Endothelial cell of umbilical vein (primary cell): ENCODE data around the gene NUP214. TPM values are rescaled to one million over a fixed set of nuclear protein-coding genes. Genes with fewer than 3 reads are reported as not detected.

Experiments used
- BruUV-seq: library from RNA; stranded (reverse); fragments of 400-500 nt; replicated peaks from 2 replicates; lab custom pipeline; 2021; lab: Mats Ljungman, UMichigan
- CTCF ChIA-PET: fragments of 300-600, 350-600 bp; sonication (Branson Sonifier 250); formaldehyde crosslinking; loops from one replicate; lab custom pipeline; 2021; ENCODE audit warnings: antibody characterized with exemption, inconsistent platforms; lab: Charles Lee
- POLR2A ChIA-PET: fragments of 300-600, 350-600 bp; sonication (Branson Sonifier 250); formaldehyde crosslinking; loops from one replicate; lab custom pipeline; 2021; ENCODE audit warnings: antibody characterized with exemption, inconsistent platforms; lab: Charles Lee
- DNase-seq: peaks from one replicate; pipeline ENCODE4 v3.0.0-alpha.2; 2011; ENCODE audit warnings: low read depth, low spot score
- FAIRE-seq: peaks from 2 replicates; lab custom pipeline; 2011; peaks lifted over from hg19 to GRCh38; lab: Jason Lieb, UNC
- H2AFZ ChIP-seq: 2 replicates; pipeline ENCODE4 v1.6.0; 2012; ENCODE audit warnings: low read depth, low read length, control low read depth, inconsistent platforms
- H3K27ac ChIP-seq: 2 replicates; pipeline ENCODE4 v1.5.1; 2011; ENCODE audit warnings: low read depth, mild to moderate bottlenecking, control low read depth, low read length, moderate library complexity; ENCODE audit not compliant: insufficient read depth
- H3K27me3 ChIP-seq, 2 experiments: 2 replicates each; pipeline versions ENCODE4 v1.6.0 to v1.6.1; 2011; ENCODE audit warnings: low read length in 2 of 2, mixed read lengths in 1 of 2; ENCODE audit not compliant: control insufficient read depth in 2 of 2, insufficient read depth in 2 of 2
- H3K36me3 ChIP-seq, 2 experiments: 2 replicates in 1 of 2; 3 replicates in 1 of 2; pipeline ENCODE4 v1.5.1; 2011; ENCODE audit warnings: low read length in 2 of 2, mild to moderate bottlenecking in 1 of 2, moderate library complexity in 1 of 2; ENCODE audit not compliant: control insufficient read depth in 2 of 2, insufficient read depth in 2 of 2; ENCODE audit errors: extremely low read depth in 1 of 2
- H3K4me1 ChIP-seq: 3 replicates; pipeline ENCODE4 v1.5.1; 2011; ENCODE audit warnings: mild to moderate bottlenecking, low read length; ENCODE audit not compliant: control insufficient read depth, insufficient read depth; ENCODE audit errors: extremely low read depth
- H3K4me2 ChIP-seq: 2 replicates; pipeline ENCODE4 v1.6.1; 2011; ENCODE audit warnings: low read length, control low read depth, mixed read lengths; ENCODE audit not compliant: insufficient read depth
- H3K4me3 ChIP-seq, 3 experiments: fragments of 200-600 bp in 1 of 3; sonication (generic), shearing (Covaris generic) in 1 of 3; replicated peaks in 1 of 3; 2 replicates each; pipeline ENCODE4 v1.5.1; 2011 to 2016; ENCODE audit warnings: control low read depth in 3 of 3, low read length in 3 of 3, mild to moderate bottlenecking in 2 of 3, inconsistent platforms in 1 of 3, low read depth in 1 of 3, moderate library complexity in 1 of 3; ENCODE audit not compliant: insufficient read depth in 1 of 3
- H3K79me2 ChIP-seq: 2 replicates; pipeline ENCODE4 v1.6.0; 2012; ENCODE audit warnings: low read length, inconsistent platforms; ENCODE audit not compliant: control insufficient read depth, insufficient read depth
- H3K9ac ChIP-seq: replicated peaks from 2 replicates; pipeline ENCODE3; 2011; ENCODE audit warnings: low read length, control low read depth; ENCODE audit not compliant: insufficient read depth; ENCODE audit errors: extremely low read depth
- H3K9me1 ChIP-seq: replicated peaks from 3 replicates; pipeline ENCODE4 v1.6.0; 2011; ENCODE audit warnings: mild to moderate bottlenecking, low read length; ENCODE audit not compliant: control insufficient read depth, insufficient read depth; ENCODE audit errors: extremely low read depth
- H3K9me3 ChIP-seq: replicated peaks from 2 replicates; pipeline ENCODE4 v1.5.1; 2012; ENCODE audit warnings: low read length, inconsistent platforms; ENCODE audit not compliant: control insufficient read depth, insufficient read depth
- H4K20me1 ChIP-seq: replicated peaks from 2 replicates; pipeline ENCODE3; 2011; ENCODE audit warnings: mild to moderate bottlenecking, low read length; ENCODE audit not compliant: control insufficient read depth, insufficient read depth; ENCODE audit errors: extremely low read depth
- EZH2 ChIP-seq: IDR thresholded peaks from 2 replicates; pipeline ENCODE4 v1.6.1; 2012; ENCODE audit warnings: borderline replicate concordance, low read depth, mild to moderate bottlenecking, moderate library complexity, low read length, inconsistent platforms; ENCODE audit not compliant: severe bottlenecking
- FOS ChIP-seq: IDR thresholded peaks from 2 replicates; pipeline ENCODE4 v1.6.1; 2011; ENCODE audit warnings: mild to moderate bottlenecking, low read length, moderate library complexity, borderline replicate concordance; ENCODE audit not compliant: insufficient read depth
- GATA2 ChIP-seq: IDR thresholded peaks from 2 replicates; pipeline ENCODE4 v1.7.0; 2011; ENCODE audit warnings: low read depth, mild to moderate bottlenecking, moderate library complexity, mixed read lengths, low read length; ENCODE audit not compliant: insufficient read length, insufficient read depth
- JUN ChIP-seq: IDR thresholded peaks from 2 replicates; pipeline ENCODE4 v1.6.1; 2011; ENCODE audit warnings: borderline replicate concordance, low read depth; ENCODE audit not compliant: insufficient read length, insufficient read depth
- MYC ChIP-seq: IDR thresholded peaks from one replicate; pipeline ENCODE4 v1.6.1; 2011; ENCODE audit warnings: mild to moderate bottlenecking, low read depth, low read length
- POLR2A ChIP-seq: IDR thresholded peaks from 2 replicates; pipeline ENCODE4 v1.6.1; 2012; ENCODE audit warnings: low read depth, mild to moderate bottlenecking, control low read depth, low read length
- POLR2AphosphoS5 ChIP-seq: IDR thresholded peaks from 2 replicates; pipeline ENCODE4 v1.6.1; 2012; ENCODE audit warnings: low read depth, mild to moderate bottlenecking, control low read depth, low read length, moderate library complexity; ENCODE audit not compliant: insufficient read depth
- dilution Hi-C: fragments of 300-500 bp; cut with MboI; formaldehyde crosslinking; loops from one replicate; pipeline ENCODE4 v1.15.0; 2019; ENCODE audit warnings: low sequenced_read_pairs; ENCODE audit not compliant: extremely low pct_ligation_motif_present
- intact Hi-C: fragments of 100-400 bp; cut with micrococcal nuclease; formaldehyde crosslinking; loops from one replicate; pipeline ENCODE4 v1.10.0; 2022
- polyA plus RNA-seq, 4 experiments: library from polyadenylated mRNA; depleted of rRNA in 3 of 4; stranded (reverse) in 3 of 4; unstranded in 1 of 4; fragments of >200 nt; gene quantifications; 2 replicates each; pipeline versions ENCODE4 v1.2.1 to v1.2.3, GENCODE V29; 2011 to 2012; ENCODE audit warnings: missing spikeins in 1 of 4
- total RNA-seq: library from RNA; stranded (reverse); gene quantifications from 2 replicates; pipeline ENCODE4 v1.2.3, GENCODE V29; 2021
- TF ChIP-seq, protein P1 (sequence below), 2 donors: IDR thresholded peaks; 1 replicate in 1 of 2; 2 replicates in 1 of 2; pipeline ENCODE4 v1.5.1; 2011; ENCODE audit warnings: low read length in 2 of 2, mild to moderate bottlenecking in 2 of 2, moderate library complexity in 2 of 2, control low read depth in 1 of 2, inconsistent platforms in 1 of 2, low read depth in 1 of 2; ENCODE audit not compliant: insufficient read depth in 1 of 2; ENCODE audit errors: extremely low read depth in 1 of 2
- TF ChIP-seq, protein P2 (sequence below): IDR thresholded peaks from 2 replicates; pipeline ENCODE4 v1.6.1; 2011; ENCODE audit not compliant: insufficient read depth, insufficient read length

The NUP214 gene
- total and polyA plus RNA-seq, 2 donors (not counting 3 experiments of a cell fraction or from before 2014, with no cell fraction given), result 28.7 to 65.9 TPM

DNA sequence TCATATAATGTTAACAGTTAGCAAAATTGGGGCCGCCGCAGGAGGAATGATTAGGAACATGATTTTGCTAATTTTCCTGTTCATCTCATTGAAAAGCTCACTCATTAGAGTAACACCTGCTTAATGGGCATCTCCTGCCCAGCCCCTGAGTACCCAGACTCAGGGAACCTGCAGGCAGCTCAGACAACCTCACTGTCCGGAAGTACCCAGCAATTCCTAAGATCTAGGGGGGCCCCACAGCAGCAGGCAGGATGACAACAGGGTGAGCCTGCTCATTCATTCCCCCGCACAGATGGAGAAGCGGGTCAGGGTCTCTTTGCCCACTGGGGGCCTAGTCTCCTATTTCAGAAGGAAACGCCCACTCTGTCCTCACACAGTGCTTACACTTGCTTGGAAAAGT, 138.3 kb downstream of the NUP214 start:
- H3K9ac ChIP-seq, result no peak overlapping the region
- no peak overlapping the region for H3K4me2 ChIP-seq
- no peak for TF ChIP-seq EZH2
- TF ChIP-seq, protein P1, sequence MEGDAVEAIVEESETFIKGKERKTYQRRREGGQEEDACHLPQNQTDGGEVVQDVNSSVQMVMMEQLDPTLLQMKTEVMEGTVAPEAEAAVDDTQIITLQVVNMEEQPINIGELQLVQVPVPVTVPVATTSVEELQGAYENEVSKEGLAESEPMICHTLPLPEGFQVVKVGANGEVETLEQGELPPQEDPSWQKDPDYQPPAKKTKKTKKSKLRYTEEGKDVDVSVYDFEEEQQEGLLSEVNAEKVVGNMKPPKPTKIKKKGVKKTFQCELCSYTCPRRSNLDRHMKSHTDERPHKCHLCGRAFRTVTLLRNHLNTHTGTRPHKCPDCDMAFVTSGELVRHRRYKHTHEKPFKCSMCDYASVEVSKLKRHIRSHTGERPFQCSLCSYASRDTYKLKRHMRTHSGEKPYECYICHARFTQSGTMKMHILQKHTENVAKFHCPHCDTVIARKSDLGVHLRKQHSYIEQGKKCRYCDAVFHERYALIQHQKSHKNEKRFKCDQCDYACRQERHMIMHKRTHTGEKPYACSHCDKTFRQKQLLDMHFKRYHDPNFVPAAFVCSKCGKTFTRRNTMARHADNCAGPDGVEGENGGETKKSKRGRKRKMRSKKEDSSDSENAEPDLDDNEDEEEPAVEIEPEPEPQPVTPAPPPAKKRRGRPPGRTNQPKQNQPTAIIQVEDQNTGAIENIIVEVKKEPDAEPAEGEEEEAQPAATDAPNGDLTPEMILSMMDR (IDR thresholded peaks at IDR 0.05; ENCODE audit: extremely low read depth in 1 of 2, insufficient read depth in 1 of 2, low read depth in 1 of 2, low read length in 2 of 2), result no peak
- no peak for TF ChIP-seq JUN
- no peak for TF ChIP-seq MYC
- no peak for TF ChIP-seq POLR2A
- TF ChIP-seq, protein P2, sequence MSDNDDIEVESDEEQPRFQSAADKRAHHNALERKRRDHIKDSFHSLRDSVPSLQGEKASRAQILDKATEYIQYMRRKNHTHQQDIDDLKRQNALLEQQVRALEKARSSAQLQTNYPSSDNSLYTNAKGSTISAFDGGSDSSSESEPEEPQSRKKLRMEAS, result no peak
- no peak for TF ChIP-seq FOS
- TF ChIP-seq GATA2, result no peak
- no peak for TF ChIP-seq POLR2AphosphoS5
- H3K9me3 ChIP-seq, result no peaks in the 10 kb centered on the region
- ChIA-PET POLR2A (interaction anchor here (0.9 kb wide), 1 partner anchor 80 kb away, joined by 3 read pairs; no protein-coding TSS in a partner anchor), CTCF (interaction anchor here (1.4 to 2.0 kb wide), 2 partner anchors 9 to 73 kb away, joined by 3 to 5 read pairs; no protein-coding TSS in a partner anchor)
- peaks cover 0 to 43% of the 10 kb centered on the region in 2 experiments for H3K36me3 ChIP-seq
- no peaks in the 10 kb centered on the region for H3K9me1 ChIP-seq
- no peaks in the 10 kb centered on the region for H4K20me1 ChIP-seq
- H3K27ac ChIP-seq, result no peak overlapping the region
- H3K4me1 ChIP-seq, result peaks cover 5% of the 10 kb centered on the region
- H3K27me3 ChIP-seq, result no peaks in the 10 kb centered on the region
- intact Hi-C loops, result no loop called here
- H2AFZ ChIP-seq, result no peak overlapping the region
- no TSS peak for BruUV-seq
- no peak for DNase-seq
- dilution Hi-C loops, result no loop called here
- FAIRE-seq, result no peak
- H3K79me2 ChIP-seq, result peaks cover 5% of the 10 kb centered on the region
- H3K4me3 ChIP-seq, result no peak overlapping the region
